ENCODE results near the gene FGF21.

Gene FGF21

DNA sequence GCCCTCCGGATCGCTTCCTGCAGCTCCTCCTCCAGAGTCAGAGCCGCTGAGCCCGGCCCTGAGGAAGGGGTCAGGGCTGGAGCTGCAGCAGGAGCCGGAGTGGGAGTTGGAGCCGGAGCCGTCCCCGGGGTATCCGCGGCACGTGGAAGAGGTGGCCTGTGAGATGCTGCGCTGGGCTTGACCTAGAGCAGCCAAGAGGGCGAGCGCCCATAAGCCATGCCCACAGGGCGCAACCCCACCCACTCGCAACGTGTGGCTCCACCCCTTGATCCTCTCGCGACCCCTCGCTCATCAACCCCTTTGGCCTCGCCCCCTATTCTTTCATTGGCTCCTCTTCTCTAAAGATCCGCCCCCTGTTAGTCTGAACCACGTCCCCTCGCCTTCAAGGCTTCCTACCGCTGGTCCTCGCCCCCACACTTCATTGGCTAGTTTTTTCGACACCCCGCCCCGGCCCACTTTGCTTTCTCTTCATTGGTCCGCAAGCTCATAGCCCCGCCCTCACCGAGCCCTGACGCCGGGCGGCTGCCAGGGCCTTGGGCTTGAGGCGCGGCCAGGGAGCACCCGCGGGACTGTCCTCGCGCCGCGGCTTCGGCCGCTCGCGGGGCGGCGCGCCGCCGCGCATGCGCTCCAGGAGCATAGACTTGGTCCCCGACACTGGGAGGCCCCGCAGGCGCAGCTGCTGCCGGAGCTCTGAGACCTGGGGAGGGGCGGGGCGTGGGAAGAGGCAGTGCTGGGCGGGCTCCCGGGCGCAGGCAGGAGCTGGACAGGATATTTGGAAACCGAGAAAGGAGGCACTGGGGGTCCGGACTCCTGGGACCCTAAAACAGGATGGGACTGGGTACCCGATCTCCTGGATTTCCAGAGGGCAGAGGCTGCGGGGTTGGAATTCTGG, 41.2 kb upstream of the FGF21 start:
- H3K9ac ChIP-seq (ENCODE audit: low read length), result peak overlapping the region; percentile 89
- TF ChIP-seq, protein P1, sequence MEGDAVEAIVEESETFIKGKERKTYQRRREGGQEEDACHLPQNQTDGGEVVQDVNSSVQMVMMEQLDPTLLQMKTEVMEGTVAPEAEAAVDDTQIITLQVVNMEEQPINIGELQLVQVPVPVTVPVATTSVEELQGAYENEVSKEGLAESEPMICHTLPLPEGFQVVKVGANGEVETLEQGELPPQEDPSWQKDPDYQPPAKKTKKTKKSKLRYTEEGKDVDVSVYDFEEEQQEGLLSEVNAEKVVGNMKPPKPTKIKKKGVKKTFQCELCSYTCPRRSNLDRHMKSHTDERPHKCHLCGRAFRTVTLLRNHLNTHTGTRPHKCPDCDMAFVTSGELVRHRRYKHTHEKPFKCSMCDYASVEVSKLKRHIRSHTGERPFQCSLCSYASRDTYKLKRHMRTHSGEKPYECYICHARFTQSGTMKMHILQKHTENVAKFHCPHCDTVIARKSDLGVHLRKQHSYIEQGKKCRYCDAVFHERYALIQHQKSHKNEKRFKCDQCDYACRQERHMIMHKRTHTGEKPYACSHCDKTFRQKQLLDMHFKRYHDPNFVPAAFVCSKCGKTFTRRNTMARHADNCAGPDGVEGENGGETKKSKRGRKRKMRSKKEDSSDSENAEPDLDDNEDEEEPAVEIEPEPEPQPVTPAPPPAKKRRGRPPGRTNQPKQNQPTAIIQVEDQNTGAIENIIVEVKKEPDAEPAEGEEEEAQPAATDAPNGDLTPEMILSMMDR (IDR thresholded peaks at IDR 0.05; ENCODE audit: low read depth, low read length), result no peak
- no peak for TF ChIP-seq EZH2phosphoT487 (IDR thresholded peaks at IDR 0.05; ENCODE audit: low read depth)
- no peaks in the 10 kb centered on the region for H4K20me1 ChIP-seq (ENCODE audit: insufficient read depth, low read length)
- peaks cover 15% of the 10 kb centered on the region for H3K4me1 ChIP-seq (ENCODE audit: low read length)
- peaks cover 5% of the 10 kb centered on the region; the same call in 1 of the 2 replicates for H3K9me3 ChIP-seq (ENCODE audit: insufficient read depth, low read length)
- peaks cover 6% of the 10 kb centered on the region; the same call in 1 of the 2 replicates for H3K79me2 ChIP-seq (ENCODE audit: low read length)
- peak overlapping the region; percentile 44 for H3K27ac ChIP-seq (ENCODE audit: low read length)
- H2AFZ ChIP-seq (ENCODE audit: low read depth, low read length), result peak overlapping the region; percentile 87
- peak overlapping the region; percentile 90 for H3K4me3 ChIP-seq (ENCODE audit: low read length)
- peaks cover 6% of the 10 kb centered on the region for H3K36me3 ChIP-seq (replicated peaks; ENCODE audit: low read depth, low read length)
- peak overlapping the region; percentile 94 for H3K4me2 ChIP-seq (ENCODE audit: low read length)
- no peaks in the 10 kb centered on the region for H3K27me3 ChIP-seq (ENCODE audit: low read depth, low read length)

DNA sequence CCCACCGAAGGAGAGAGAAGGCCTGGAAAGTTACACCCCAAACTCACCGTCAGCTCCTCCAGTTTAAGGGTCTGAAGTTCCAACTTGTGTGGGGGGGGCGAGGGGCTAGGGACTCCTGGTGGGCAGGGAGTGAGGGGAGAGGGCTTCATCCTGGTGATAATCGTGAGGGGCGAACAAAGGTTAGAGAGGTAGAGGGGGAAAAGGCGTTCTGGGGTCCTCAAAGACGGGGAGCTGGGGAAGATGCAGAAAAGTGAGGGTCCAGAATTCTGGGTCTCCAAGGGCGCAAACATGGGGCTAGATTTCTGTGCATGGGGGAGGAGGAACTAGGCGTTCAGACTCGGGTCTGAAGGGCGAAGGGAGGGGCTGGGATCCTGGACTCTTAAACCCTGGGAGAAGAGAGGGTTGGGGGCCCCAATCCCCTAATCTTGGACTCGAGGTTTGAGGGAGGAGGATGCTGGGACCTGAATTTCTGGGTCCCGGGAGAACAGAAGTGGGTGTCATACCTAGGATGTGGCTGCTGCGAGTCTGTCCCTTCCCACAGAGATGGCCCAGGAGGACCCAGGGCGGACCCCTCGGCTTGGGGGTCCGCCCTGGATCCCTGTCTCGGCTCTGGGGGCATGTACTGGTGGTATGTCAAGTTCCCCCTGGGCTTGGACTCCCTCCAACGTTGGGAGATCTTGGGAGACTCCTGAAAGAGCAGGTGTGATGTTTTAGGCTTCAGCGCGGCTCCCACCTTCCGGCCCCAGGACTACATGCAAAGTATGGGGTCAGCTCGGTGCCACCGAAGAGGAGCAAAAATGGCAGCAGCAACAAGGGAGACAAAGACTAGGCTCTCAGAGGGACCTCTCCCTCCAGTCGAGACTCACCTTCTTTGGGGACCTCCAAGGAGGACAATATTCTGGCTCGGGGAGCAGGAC, 40.3 kb upstream of the FGF21 start:
- H3K9ac ChIP-seq (ENCODE audit: low read length), result peak overlapping the region; percentile 89
- TF ChIP-seq, protein P1 (IDR thresholded peaks at IDR 0.05; ENCODE audit: low read depth, low read length), result no peak
- no peak for TF ChIP-seq EZH2phosphoT487 (IDR thresholded peaks at IDR 0.05; ENCODE audit: low read depth)
- H3K9me3 ChIP-seq (ENCODE audit: insufficient read depth, low read length), result peaks cover 5% of the 10 kb centered on the region; the same call in 1 of the 2 replicates
- peaks cover 6% of the 10 kb centered on the region; the same call in 1 of the 2 replicates for H3K79me2 ChIP-seq (ENCODE audit: low read length)
- peak overlapping the region; percentile 85 for H3K4me3 ChIP-seq (ENCODE audit: low read length)
- peak overlapping the region; percentile 44 for H3K27ac ChIP-seq (ENCODE audit: low read length)
- no peaks in the 10 kb centered on the region for H4K20me1 ChIP-seq (ENCODE audit: insufficient read depth, low read length)
- H2AFZ ChIP-seq (ENCODE audit: low read depth, low read length), result 0 out of 2 replicates have a peak overlapping the region, but pooled peaks have one; percentile 21
- H3K4me1 ChIP-seq (ENCODE audit: low read length), result peaks cover 17% of the 10 kb centered on the region
- peak overlapping the region; percentile 94 for H3K4me2 ChIP-seq (ENCODE audit: low read length)
- H3K27me3 ChIP-seq (ENCODE audit: low read depth, low read length), result no peaks in the 10 kb centered on the region
- H3K36me3 ChIP-seq (replicated peaks; ENCODE audit: low read depth, low read length), result peaks cover 6% of the 10 kb centered on the region

DNA sequence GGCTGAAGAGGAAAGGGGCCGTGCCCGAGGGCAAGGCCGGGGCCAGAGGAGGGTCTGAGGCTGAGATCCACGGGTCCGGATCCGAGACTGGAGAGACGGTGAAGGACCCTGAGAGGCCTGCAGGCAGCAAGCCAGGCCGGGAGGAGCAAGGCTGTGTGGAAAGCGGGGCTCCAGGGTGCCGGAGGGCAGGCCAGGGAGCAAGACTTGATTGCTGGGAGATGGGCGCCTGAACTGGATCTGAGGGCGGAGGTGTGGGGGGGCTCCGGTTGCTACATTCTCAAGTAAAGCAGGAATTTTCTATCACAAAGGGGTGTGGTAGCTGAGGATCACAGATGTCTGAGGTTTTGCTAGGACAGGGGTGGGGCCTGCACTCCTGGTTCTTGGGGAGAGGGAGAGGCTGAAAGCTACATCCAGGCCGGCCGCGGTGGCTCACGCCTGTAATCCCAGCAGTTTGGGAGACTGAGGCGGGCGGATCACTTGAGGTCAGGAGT, 39.6 kb upstream of the FGF21 start:
- H3K9me3 ChIP-seq (ENCODE audit: insufficient read depth, low read length), result peaks cover 5% of the 10 kb centered on the region; the same call in 1 of the 2 replicates
- H3K27ac ChIP-seq (ENCODE audit: low read length), result no peak overlapping the region
- no peaks in the 10 kb centered on the region for H4K20me1 ChIP-seq (ENCODE audit: insufficient read depth, low read length)
- H3K4me3 ChIP-seq (ENCODE audit: low read length), result peak overlapping the region; percentile 85
- H3K36me3 ChIP-seq (replicated peaks; ENCODE audit: low read depth, low read length), result peaks cover 6% of the 10 kb centered on the region
- H3K27me3 ChIP-seq (ENCODE audit: low read depth, low read length), result no peaks in the 10 kb centered on the region
- H3K4me1 ChIP-seq (ENCODE audit: low read length), result peaks cover 21% of the 10 kb centered on the region
- TF ChIP-seq, protein P1 (IDR thresholded peaks at IDR 0.05; ENCODE audit: low read depth, low read length), result no peak
- peak overlapping the region; percentile 94 for H3K4me2 ChIP-seq (ENCODE audit: low read length)
- H2AFZ ChIP-seq (ENCODE audit: low read depth, low read length), result no peak overlapping the region
- H3K79me2 ChIP-seq (ENCODE audit: low read length), result peaks cover 6% of the 10 kb centered on the region; the same call in 1 of the 2 replicates
- H3K9ac ChIP-seq (ENCODE audit: low read length), result no peak overlapping the region
